Stromal cell of bone marrow (primary cell): Measurements from ENCODE around the gene PARVB.

Source experiments
- DNase-seq: peaks from one replicate; pipeline ENCODE4 v3.0.0-alpha.2; 2012; ENCODE audit warnings: low read depth

Gene PARVB

GRCh38 chr22:44185237-44186120 is 161.4 kb downstream of the PARVB start:
- DNase-seq, result no peak

GRCh38 chr22:44186121-44186510 is 162.0 kb downstream of the PARVB start:
- DNase-seq, result no peak

GRCh38 chr22:44186737-44187136 is 162.6 kb downstream of the PARVB start:
- DNase-seq, result no peak

DNA sequence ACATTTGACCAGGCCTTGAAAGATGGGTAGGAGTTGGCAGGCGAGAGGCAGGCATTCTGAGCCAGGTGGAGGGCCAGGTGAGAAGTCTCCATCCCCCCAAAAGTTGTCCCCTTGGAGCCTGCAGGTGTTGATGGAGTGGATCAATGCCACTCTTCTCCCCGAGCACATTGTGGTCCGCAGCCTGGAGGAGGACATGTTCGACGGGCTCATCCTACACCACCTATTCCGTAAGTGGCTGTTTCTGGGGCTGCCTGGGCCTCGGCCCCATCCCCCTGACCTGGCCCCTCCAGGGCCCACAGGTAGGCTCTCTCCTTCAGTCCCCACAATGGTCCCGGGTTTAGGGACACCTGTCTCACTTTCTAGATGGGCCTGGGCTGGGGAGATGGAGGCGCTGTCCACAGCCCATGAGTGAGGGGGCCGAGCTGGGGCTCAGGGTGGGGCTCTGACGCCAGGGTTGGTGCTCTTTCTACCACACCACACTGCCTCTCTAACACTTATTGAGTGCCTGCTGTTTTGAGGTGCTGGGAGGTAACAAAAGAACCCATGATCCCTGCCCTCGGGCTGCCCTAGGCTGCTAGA is 163.6 kb downstream of the PARVB start:
- DNase-seq, result no peak

DNA sequence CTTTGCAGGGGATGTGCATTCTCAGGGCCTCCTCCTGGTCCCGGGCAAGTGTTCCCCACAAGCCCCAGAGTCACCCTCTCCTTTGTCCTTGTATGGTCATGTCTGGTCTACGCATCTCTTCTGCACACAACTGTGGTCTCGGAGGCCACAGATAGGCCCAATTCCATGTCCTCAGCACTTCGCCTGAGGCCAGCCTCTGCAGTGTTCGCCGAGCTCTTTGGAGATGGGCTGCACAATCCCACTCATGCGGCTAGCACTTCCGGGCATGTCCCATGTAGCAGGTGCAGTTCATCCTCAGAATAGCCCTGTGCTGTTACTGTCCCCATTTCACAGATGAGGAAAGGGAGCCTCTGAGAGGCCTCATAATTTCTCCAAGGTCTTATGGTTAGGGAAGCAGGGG is 164.2 kb downstream of the PARVB start:
- no peak for DNase-seq

GRCh38 chr22:44188986-44189630 is 165.0 kb downstream of the PARVB start:
- DNase-seq, result no peak

DNA sequence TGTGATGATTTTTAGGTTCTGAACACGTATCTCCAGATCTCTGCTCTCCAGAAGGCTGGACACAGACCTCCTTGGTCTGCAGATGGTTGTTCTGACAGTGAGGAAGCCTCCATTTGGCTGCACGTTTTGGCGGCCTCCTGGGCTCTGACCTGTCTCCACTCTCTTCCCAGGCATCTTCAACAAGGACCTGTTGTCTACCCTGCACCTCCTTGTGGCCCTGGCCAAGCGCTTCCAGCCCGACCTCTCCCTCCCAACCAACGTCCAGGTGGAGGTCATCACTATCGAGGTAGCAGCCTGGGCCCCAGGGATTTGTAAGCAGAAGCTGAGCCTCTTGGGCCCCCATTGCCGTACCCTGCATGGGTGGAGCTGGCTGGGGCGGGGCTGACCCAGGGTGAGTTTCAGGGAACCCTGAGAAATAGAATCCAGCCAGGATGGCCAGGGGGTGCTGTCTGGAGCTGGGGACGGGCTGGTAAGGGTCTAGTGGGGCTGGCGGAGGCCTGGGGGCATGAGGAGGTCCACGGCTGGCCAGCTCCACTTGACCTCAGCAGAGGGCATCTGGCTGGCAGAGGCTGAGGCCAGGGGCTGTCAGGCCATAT is 166.4 kb downstream of the PARVB start:
- no peak for DNase-seq

DNA sequence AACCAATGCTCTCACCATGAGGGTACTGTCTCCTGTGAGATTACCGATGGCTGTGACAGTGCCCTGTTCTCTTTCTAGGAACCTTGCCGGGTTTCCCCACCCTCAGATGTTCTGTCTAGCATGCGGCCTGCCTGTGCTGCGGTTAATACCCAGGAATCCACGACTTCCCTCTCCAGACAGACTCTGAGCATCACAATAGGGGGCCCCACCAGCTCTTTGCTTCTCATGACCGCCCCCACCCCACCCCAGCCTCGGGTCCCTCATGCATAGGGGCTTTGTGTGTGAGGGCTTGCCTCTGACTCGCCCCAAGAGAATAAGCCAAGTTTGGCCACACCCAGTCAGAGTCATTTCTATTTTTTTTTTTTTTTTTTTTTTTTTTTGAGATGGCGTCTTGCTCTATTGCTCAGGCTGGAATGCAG is 166.9 kb downstream of the PARVB start:
- DNase-seq, result no peak

- DNase-seq, result no peak
Measured at GRCh38 chr22:44192098-44192815, 168.2 kb downstream of the PARVB start.

- DNase-seq, result no peak
Measured at GRCh38 chr22:44192816-44193534, 168.9 kb downstream of the PARVB start.

GRCh38 chr22:44193535-44193891 is 169.4 kb downstream of the PARVB start:
- DNase-seq, result no peak

DNA sequence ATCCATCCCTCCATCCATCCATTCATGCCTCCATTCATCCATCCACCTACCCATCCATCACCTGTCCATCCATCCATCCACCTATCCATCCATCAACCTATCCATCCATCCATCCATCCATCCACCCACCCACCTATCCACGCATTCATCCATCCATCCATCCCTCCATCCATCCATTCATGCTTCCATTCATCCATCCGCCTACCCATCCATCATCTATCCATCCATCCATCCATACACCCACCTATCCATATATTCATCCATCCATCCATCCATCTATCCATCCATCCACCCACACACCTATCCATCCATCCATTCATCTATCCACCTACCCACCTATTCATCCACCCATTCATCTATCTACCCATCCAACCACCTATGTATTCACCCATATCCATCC is 170.5 kb downstream of the PARVB start:
- no peak for DNase-seq

DNA sequence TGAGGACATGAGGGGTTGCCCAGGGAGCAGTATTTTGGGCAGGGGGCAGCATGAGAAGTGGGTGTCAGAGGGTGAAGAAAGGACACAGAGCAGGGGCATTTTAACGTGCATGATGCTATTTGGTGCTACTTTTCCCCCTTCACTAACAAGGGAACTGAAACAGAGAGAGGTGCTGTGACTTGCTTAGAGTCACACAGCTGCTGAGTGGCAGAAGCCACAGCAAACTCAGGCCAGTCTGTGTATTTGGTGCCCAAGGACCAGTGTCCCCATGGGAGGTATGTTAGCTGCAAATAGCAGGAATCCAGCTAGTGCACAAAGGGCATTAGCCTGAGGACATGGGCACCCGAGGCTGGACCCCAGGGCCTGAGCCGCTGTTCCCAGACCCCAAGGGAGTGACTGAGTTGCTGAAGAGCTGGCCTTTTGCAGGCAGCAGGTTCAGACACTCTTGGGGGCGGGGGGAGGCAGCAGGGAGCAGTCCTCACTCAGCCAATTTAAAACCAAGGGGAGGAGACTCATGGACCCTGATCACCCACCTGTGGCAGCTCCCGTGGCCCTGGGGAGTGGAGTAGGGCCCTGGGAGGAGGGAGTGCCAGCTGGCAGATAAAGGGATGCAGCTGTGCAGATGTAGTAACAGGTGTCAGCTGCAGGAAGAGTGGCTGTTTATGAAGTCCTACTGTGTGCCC is 171.2 kb downstream of the PARVB start:
- no peak for DNase-seq

GRCh38 chr22:44196241-44196640 is 172.1 kb downstream of the PARVB start:
- no peak for DNase-seq

GRCh38 chr22:44196731-44197131 is 172.6 kb downstream of the PARVB start:
- no peak for DNase-seq

GRCh38 chr22:44197271-44197670 is 173.2 kb downstream of the PARVB start:
- DNase-seq, result no peak

DNA sequence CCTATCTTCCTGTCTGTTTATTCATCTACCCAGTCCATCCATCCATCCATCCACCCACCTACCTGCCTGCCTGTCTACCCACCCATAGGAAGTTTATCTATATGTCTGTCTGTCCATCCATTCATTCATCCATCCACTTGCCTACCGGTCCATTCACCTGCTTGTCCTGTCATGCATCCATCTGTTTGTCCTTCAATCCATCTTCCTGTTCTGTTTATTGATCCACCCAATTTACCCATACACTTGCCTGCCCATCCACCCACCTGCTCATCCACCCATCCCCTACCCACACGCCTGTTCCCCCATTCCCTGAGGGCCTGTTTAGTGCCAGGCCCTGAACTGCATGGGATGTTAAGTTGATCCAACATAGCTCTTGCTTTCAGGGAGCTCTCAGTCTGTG is 175.1 kb downstream of the PARVB start:
- no peak for DNase-seq

- no peak for DNase-seq
Measured at GRCh38 chr22:44199866-44200265, 175.8 kb downstream of the PARVB start.

GRCh38 chr22:44200451-44200850 is 176.3 kb downstream of the PARVB start:
- DNase-seq, result no peak

GRCh38 chr22:44200855-44201550 is 176.9 kb downstream of the PARVB start:
- DNase-seq, result no peak
